ENCODE data around the gene TEX14. TPM values are rescaled to one million over a fixed set of nuclear protein-coding genes. Genes with fewer than 3 reads are reported as not detected.

Gene TEX14
- total RNA-seq, 4 donors from 2014 or later = 0.13 to 0.19 TPM; not detected in 2

DNA sequence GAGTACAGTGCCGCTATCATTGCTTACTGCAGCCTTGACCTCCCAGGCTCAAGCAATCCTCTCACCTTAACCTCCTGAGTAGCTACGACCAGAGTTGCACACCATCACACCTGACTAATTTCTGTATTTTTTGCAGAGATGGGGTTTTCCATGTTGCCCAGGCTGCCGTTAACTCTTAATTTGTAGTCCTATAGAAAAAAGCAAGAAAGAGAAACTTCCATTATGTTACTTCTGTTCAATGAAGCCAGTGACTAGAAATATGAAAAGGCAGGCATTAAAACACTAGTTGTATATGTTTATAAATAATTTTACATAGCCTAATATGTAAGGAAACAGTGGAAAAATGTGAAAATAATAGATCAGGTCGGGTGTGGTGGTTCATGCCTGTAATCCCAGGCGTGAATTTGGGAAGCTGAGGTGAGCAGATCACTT lies 10.2 kb upstream of the TEX14 start:
- no peak overlapping the region for H3K27ac ChIP-seq
- peaks cover 0 to 66% (median 0%) of the 10 kb centered on the region in 3 donors for H3K36me3 ChIP-seq
- H3K4me3 ChIP-seq = no peak overlapping the region
- no peaks in the 10 kb centered on the region for H3K9me3 ChIP-seq
- TF ChIP-seq POLR2A (IDR thresholded peaks at IDR 0.05) = no peak
- TF ChIP-seq, protein P1, sequence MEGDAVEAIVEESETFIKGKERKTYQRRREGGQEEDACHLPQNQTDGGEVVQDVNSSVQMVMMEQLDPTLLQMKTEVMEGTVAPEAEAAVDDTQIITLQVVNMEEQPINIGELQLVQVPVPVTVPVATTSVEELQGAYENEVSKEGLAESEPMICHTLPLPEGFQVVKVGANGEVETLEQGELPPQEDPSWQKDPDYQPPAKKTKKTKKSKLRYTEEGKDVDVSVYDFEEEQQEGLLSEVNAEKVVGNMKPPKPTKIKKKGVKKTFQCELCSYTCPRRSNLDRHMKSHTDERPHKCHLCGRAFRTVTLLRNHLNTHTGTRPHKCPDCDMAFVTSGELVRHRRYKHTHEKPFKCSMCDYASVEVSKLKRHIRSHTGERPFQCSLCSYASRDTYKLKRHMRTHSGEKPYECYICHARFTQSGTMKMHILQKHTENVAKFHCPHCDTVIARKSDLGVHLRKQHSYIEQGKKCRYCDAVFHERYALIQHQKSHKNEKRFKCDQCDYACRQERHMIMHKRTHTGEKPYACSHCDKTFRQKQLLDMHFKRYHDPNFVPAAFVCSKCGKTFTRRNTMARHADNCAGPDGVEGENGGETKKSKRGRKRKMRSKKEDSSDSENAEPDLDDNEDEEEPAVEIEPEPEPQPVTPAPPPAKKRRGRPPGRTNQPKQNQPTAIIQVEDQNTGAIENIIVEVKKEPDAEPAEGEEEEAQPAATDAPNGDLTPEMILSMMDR (IDR thresholded peaks at IDR 0.05) = no peak
- no peaks in the 10 kb centered on the region for H3K27me3 ChIP-seq
- no peak for DNase-seq
- H3K4me1 ChIP-seq = no peaks in the 10 kb centered on the region
- 65 to 80% methylated on average over 4 to 5 of the region's 5 CpGs for WGBS, 2 donors
- intact Hi-C loops (cut with DNase I) = loop anchor here (10.0 kb wide), 1 partner anchor 303 kb away; no protein-coding TSS in a partner anchor

DNA sequence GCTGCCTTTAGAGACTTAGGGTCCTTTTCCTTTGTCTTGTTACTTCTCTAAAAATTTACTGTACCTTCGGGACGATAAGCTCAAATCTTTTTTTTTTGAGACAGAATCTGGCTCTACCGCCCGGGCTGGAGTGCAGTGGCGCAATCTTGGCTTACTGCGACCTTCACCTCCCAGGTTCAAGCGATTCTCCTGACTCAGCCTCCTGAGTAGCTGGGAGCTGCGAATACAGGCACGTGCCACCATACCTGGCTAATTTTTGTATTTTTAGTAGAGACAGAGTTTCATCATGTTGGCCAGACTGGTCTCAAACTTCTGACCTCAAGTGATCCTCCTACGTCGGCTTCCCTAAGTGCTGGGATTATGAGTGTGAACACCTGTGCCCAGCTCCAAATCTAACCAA lies 7.9 kb upstream of the TEX14 start:
- no peak overlapping the region for H3K4me3 ChIP-seq
- H3K36me3 ChIP-seq = peaks cover 0 to 49% (median 0%) of the 10 kb centered on the region in 3 donors
- H3K9me3 ChIP-seq = no peaks in the 10 kb centered on the region
- no peaks in the 10 kb centered on the region for H3K4me1 ChIP-seq
- DNase-seq = no peak
- H3K27ac ChIP-seq = no peak overlapping the region
- H3K27me3 ChIP-seq = no peaks in the 10 kb centered on the region
- TF ChIP-seq, protein P1 (IDR thresholded peaks at IDR 0.05) = no peak
- TF ChIP-seq POLR2A (IDR thresholded peaks at IDR 0.05) = no peak
- intact Hi-C loops (cut with DNase I) = loop anchor here (10.0 kb wide), 1 partner anchor 305 kb away; no protein-coding TSS in a partner anchor
- 91 to 94% methylated on average over 11 of the region's 11 CpGs for WGBS, 2 donors

DNA sequence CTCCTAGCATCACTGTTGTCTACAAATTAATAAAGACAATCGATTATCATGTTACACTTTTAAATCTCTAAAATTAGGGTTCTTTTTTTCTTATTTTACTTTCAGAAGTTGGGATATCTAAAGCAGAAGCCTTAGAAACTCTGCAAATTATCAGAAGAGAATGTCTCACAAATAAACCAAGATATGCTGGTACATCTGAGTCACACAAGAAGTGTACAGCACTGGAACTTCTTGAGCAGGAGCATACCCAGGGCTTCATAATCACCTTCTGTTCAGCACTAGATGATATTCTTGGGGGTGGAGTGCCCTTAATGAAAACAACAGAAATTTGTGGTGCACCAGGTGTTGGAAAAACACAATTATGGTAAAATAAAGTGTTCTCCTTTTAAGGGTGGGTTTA lies 3.0 kb upstream of the TEX14 start:
- DNase-seq = no peak
- TF ChIP-seq, protein P1 (IDR thresholded peaks at IDR 0.05) = no peak
- no peak for TF ChIP-seq POLR2A (IDR thresholded peaks at IDR 0.05)
- intact Hi-C loops (cut with DNase I) = no loop called here
- WGBS, 2 donors = 88 to 100% methylated on average over 1 of the region's 1 CpG
- Histone ChIP-seq H3K9me3 (no peaks in the 10 kb centered on the region), H3K27me3 (no peaks in the 10 kb centered on the region), H3K36me3 (peaks cover 0 to 3% (median 0%) of the 10 kb centered on the region in 3 donors), H3K27ac (no peak overlapping the region), H3K4me3 (no peak overlapping the region), H3K4me1 (peaks cover 6 to 27% (median 9%) of the 10 kb centered on the region in 3 donors)

DNA sequence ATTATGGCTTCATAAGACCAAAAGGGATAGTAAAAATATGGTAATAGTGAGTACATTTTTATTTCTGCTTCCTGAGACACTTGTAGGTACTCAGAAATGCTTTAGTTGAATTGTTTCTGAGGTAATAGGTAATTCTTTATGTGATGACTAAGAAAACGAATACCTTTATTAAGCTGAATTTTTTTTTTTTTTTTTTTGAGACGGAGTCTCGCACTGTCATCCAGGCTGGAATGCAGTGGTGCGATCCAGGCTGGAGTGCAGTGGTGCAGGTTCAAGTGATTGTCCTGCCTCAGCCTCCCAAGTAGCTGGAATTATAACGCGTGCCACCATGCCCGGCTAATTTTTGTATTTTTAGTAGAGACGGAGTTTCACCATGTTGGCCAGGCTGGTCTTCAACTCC lies 2.5 kb upstream of the TEX14 start:
- TF ChIP-seq, protein P1 (IDR thresholded peaks at IDR 0.05) = no peak
- TF ChIP-seq POLR2A (IDR thresholded peaks at IDR 0.05) = no peak
- 79 to 84% methylated on average over 8 of the region's 8 CpGs for WGBS, 2 donors
- intact Hi-C loops (cut with DNase I) = no loop called here

DNA sequence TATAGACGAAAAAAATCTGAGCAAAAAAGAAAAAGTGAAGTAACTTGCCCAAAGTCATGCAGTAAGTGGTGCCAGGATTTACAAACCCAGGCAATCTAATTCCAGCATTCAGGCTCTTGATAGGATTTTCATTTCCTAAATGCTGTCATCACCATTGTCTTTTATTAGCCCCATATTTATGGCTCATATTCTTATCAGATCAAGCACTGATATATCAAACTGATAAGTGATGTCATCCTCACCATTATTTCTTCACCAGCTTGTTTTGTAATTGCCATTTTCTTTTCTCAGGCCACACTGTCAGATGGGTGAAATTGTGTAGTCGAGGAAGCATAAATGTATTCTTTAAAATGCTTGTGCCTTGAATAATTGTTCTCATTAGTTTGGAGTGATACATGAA lies 1.9 kb upstream of the TEX14 start:
- H3K9me3 ChIP-seq = no peaks in the 10 kb centered on the region
- H3K4me3 ChIP-seq = no peak overlapping the region
- no peak for DNase-seq
- 57 to 78% methylated on average over 2 of the region's 2 CpGs for WGBS, 2 donors
- no peaks in the 10 kb centered on the region for H3K36me3 ChIP-seq
- H3K27ac ChIP-seq = no peak overlapping the region
- intact Hi-C loops (cut with DNase I) = no loop called here
- peaks cover 6 to 27% (median 9%) of the 10 kb centered on the region in 3 donors for H3K4me1 ChIP-seq
- TF ChIP-seq, protein P1 (IDR thresholded peaks at IDR 0.05) = no peak
- no peak for TF ChIP-seq POLR2A (IDR thresholded peaks at IDR 0.05)
- H3K27me3 ChIP-seq = no peaks in the 10 kb centered on the region

More for the DNA sequence above, 2.5 kb upstream of the TEX14 start:
- Histone ChIP-seq H3K36me3 (no peaks in the 10 kb centered on the region), H3K9me3 (no peaks in the 10 kb centered on the region), H3K4me1 (peaks cover 6 to 27% (median 9%) of the 10 kb centered on the region in 3 donors), H3K4me3 (no peak overlapping the region), H3K27me3 (no peaks in the 10 kb centered on the region), H3K27ac (no peak overlapping the region)
- no peak for DNase-seq
